SH-SY5Y (cell line): ENCODE data around the gene POM121L12.

Experiments
- GATA2 ChIP-seq: IDR thresholded peaks from 2 replicates; pipeline ENCODE4 v1.6.1; 2011; ENCODE audit warnings: mild to moderate bottlenecking, low read depth, low read length
- GATA3 ChIP-seq: IDR thresholded peaks from 2 replicates; pipeline ENCODE4 v1.6.1; 2011; ENCODE audit warnings: low read depth, mild to moderate bottlenecking, low read length, moderate library complexity

Gene POM121L12

DNA sequence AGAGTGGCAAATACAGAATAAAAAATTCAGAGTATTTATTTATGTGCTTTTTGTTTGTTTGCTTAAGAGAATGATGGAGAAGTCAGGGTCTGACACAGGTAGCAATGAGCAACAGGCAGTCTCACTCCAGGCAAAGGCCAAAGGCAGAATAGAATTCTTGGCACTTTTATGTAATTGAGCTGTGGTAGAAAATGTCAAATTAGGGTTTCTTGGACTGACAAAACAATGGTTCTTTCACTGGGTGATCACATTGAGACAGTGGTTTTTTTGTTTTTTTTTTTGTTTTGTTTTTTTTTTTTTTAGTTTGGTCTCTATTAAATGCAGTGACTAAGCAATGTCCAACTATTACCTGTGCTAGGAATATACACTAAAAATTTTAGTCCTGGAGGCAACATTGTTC, 27.4 kb downstream of the POM121L12 start:
- TF ChIP-seq GATA2 (no peak), GATA3 (no peak)

DNA sequence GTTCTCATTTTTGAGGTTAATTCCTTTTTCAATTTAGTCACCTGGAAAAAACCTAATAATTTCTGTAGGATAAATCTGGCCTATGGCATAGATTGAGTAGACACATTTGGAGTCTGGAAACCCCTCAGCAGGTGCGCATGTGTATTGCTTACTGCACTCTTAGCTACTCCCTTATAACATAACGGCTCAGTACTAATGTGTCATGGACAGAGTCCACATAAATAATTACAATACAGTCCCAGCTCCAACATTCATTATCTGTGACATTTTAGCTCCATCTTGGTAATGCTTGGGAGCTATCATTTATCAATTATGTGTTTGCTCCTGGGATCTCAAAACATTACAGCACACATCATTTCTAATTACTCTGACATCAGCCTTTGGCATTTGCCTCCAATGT, 33.2 kb downstream of the POM121L12 start:
- no peak for TF ChIP-seq GATA3
- no peak for TF ChIP-seq GATA2

DNA sequence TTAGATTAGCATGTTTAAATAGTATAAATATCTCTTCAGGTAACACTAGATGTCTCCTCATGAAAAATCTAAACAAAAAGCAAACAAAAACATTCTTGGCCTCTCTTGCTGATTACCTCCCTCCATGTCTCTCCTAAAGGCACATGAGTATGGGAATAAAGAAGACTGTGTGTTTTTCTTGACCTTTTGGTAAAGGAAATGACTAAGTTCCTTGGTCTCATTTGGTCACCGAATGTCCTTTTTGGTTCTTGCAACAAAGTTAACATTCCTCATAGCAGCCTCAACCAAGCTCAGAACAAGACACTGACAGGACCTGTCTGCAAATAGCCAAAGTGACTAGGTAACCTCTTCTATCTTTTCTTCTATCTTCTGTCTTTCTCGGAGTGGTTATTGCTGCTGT, 35.5 kb downstream of the POM121L12 start:
- TF ChIP-seq GATA2: no peak
- TF ChIP-seq GATA3: no peak
